HepG2 (cell line): Measurements from ENCODE around the gene CCDC175. TPM values are rescaled to one million over a fixed set of nuclear protein-coding genes. Genes with fewer than 3 reads are reported as not detected.

Experiments used
- ATAC-seq: fragments of 200-7000 bp; cut with Tn5 transposase; 3 replicates; pipeline ENCODE4 v1.9.1; 2020; ENCODE audit warnings: mild to moderate bottlenecking, moderate library complexity
- BruUV-seq: library from RNA; stranded (reverse); fragments of 400-500 nt; replicated peaks from 2 replicates; lab custom pipeline; 2021; lab: Mats Ljungman, UMichigan
- CTCF ChIA-PET: fragments of 300-600 bp; formaldehyde crosslinking; extraction: SDS; loops from one replicate; lab custom pipeline; 2021; ENCODE audit warnings: low total read pairs, inconsistent platforms, low intra/inter-chr PET ratio; lab: Yijun Ruan, JAX
- POLR2A ChIA-PET: fragments of 350-600 bp; sonication (Branson Sonifier 250); formaldehyde crosslinking; loops from one replicate; lab custom pipeline; 2020; ENCODE audit warnings: antibody characterized with exemption, inconsistent platforms; lab: Yijun Ruan, JAX
- DNase-seq: peaks from one replicate; pipeline ENCODE4 v3.0.0-alpha.2; 2015; ENCODE audit warnings: low spot score
- FAIRE-seq: peaks from 3 replicates; lab custom pipeline; 2011; peaks lifted over from hg19 to GRCh38; lab: Jason Lieb, UNC
- H2AFZ ChIP-seq: one replicate; pipeline ENCODE4 v1.6.1; 2011; ENCODE audit warnings: low read length, inconsistent platforms
- H3K27ac ChIP-seq: fragments of 300-600 bp; 3 replicates; pipeline ENCODE4 v1.8.0; 2011; ENCODE audit warnings: mixed run types, mild to moderate bottlenecking, mixed read lengths, low read length, inconsistent platforms; ENCODE audit not compliant: insufficient read depth; ENCODE audit errors: extremely low read length
- H3K27me3 ChIP-seq, 2 experiments: fragments of 200-600 bp in 1 of 2; 2 replicates in 1 of 2; 3 replicates in 1 of 2; pipeline versions ENCODE4 v1.6.0 to v1.8.0; 2011; ENCODE audit warnings: low read length in 2 of 2, mild to moderate bottlenecking in 2 of 2, moderate library complexity in 2 of 2, inconsistent platforms in 1 of 2; ENCODE audit not compliant: insufficient read depth in 2 of 2, control insufficient read depth in 1 of 2
- H3K36me3 ChIP-seq, 2 experiments: fragments of 200-600 bp in 1 of 2; replicated peaks in 1 of 2; 2 replicates in 1 of 2; 3 replicates in 1 of 2; pipeline versions ENCODE4 v1.5.1 to v1.8.0; 2011; ENCODE audit warnings: low read length in 2 of 2, inconsistent platforms in 1 of 2; ENCODE audit not compliant: insufficient read depth in 2 of 2, control insufficient read depth in 1 of 2
- H3K4me1 ChIP-seq: 2 replicates; pipeline ENCODE4 v1.5.1; 2012; ENCODE audit warnings: low read length, inconsistent platforms; ENCODE audit not compliant: insufficient read depth
- H3K4me2 ChIP-seq: 2 replicates; pipeline ENCODE4 v1.6.0; 2011; ENCODE audit warnings: low read depth, low read length, inconsistent platforms
- H3K4me3 ChIP-seq, 3 experiments: fragments of 200-600 bp in 1 of 3; sonication (generic), shearing (Covaris generic) in 1 of 3; replicated peaks in 1 of 3; 2 replicates each; pipeline ENCODE4 v1.5.1; 2011 to 2016; ENCODE audit warnings: low read length in 3 of 3, inconsistent platforms in 2 of 3, low read depth in 2 of 3, mild to moderate bottlenecking in 2 of 3, control low read depth in 1 of 3, mixed read lengths in 1 of 3; ENCODE audit not compliant: insufficient read depth in 1 of 3
- H3K79me2 ChIP-seq: one replicate; pipeline ENCODE4 v1.6.1; 2011; ENCODE audit warnings: low read length, inconsistent platforms; ENCODE audit not compliant: insufficient read depth
- H3K9ac ChIP-seq: 2 replicates; pipeline ENCODE4 v1.6.0; 2011; ENCODE audit warnings: mild to moderate bottlenecking, low read depth, low read length, inconsistent platforms; ENCODE audit not compliant: insufficient read depth
- H3K9me3 ChIP-seq: 2 replicates; pipeline ENCODE4 v1.5.1; 2012; ENCODE audit warnings: mild to moderate bottlenecking, low read length
- H4K20me1 ChIP-seq: 2 replicates; pipeline ENCODE4 v1.6.0; 2011; ENCODE audit warnings: inconsistent platforms, mild to moderate bottlenecking, low read length, moderate library complexity; ENCODE audit not compliant: insufficient read depth
- MED8 ChIP-seq: sonication (generic); formaldehyde crosslinking; IDR thresholded peaks from 2 replicates; pipeline ENCODE4 v1.8.1; 2023; ENCODE audit warnings: mild to moderate bottlenecking, missing genetic modification reagents; ENCODE audit not compliant: insufficient replicate concordance
- RCOR2 ChIP-seq: IDR thresholded peaks from 2 replicates; pipeline ENCODE4 v1.6.1; 2016; ENCODE audit warnings: missing biosample characterization, missing genetic modification reagents
- RFX5 ChIP-seq: IDR thresholded peaks from 2 replicates; pipeline ENCODE4 v1.6.1; 2011; ENCODE audit warnings: low read depth, low read length, improper control_type of control experiment
- TARDBP ChIP-seq: sonication (generic); formaldehyde crosslinking; IDR thresholded peaks from 2 replicates; pipeline ENCODE4 v1.8.0; 2022; ENCODE audit warnings: mild to moderate bottlenecking, missing genetic modification reagents
- ZMYM3 ChIP-seq: sonication (generic); formaldehyde crosslinking; IDR thresholded peaks from 2 replicates; pipeline ENCODE4 v1.5.1; 2020; ENCODE audit warnings: mild to moderate bottlenecking, missing genetic modification reagents
- ZNF292 ChIP-seq: sonication (generic); formaldehyde crosslinking; IDR thresholded peaks from 2 replicates; pipeline ENCODE4 v1.8.1; 2022; ENCODE audit warnings: mild to moderate bottlenecking, low read depth, missing genetic modification reagents, borderline replicate concordance
- ZNF850 ChIP-seq: sonication (generic); formaldehyde crosslinking; conservative IDR thresholded peaks from 2 replicates; pipeline ENCODE4 v1.9.0; 2021; ENCODE audit warnings: mild to moderate bottlenecking, missing genetic modification reagents
- WGBS: methylation state at CpG from one replicate; pipeline ENCODE4 v1.1.6; 2017; ENCODE audit warnings: low lambda C conversion rate; 5-methylcytosine and 5-hydroxymethylcytosine counted together
- in situ Hi-C: cut with HindIII; loops from 2 replicates; pipeline ENCODE4 v1.10.0; 2017; ENCODE audit warnings: low pct_unique_long_range_greater_than_20kb; ENCODE audit not compliant: extremely low pct_ligation_motif_present
- intact Hi-C: fragments of 100-400 bp; cut with micrococcal nuclease; formaldehyde crosslinking; loops from one replicate; pipeline ENCODE4 v1.10.0; 2022; ENCODE audit not compliant: unreplicated experiment
- polyA plus RNA-seq, 8 experiments: library from polyadenylated mRNA; depleted of rRNA in 3 of 8; stranded (reverse) in 7 of 8; unstranded in 1 of 8; fragments of >200 nt; fragmentation: Illumina TruSeq in 4 of 8; extraction: Trizol in 4 of 8; gene quantifications; 2 replicates each; pipeline versions ENCODE4 v1.2.1 to v1.2.3, GENCODE V29; 2011 to 2016; ENCODE audit warnings: low read depth in 4 of 8, missing spikeins in 1 of 8, mixed read lengths in 1 of 8; ENCODE audit not compliant: insufficient read depth in 1 of 8
- total RNA-seq, 5 experiments: library from RNA; depleted of rRNA; stranded (reverse); fragments of >200 nt; fragmentation: Illumina TruSeq; extraction: Trizol; gene quantifications; 2 replicates each; pipeline ENCODE4 v1.2.3, GENCODE V29; 2016; ENCODE audit warnings: low read depth in 1 of 5
- TF ChIP-seq, protein P1 (sequence below): sonication (generic); formaldehyde crosslinking; IDR thresholded peaks from 2 replicates; pipeline ENCODE4 v1.4.0; 2020; ENCODE audit warnings: missing genetic modification reagents, mild to moderate bottlenecking, borderline replicate concordance
- TF ChIP-seq, protein P2 (sequence below): sonication (generic); formaldehyde crosslinking; IDR thresholded peaks from 2 replicates; pipeline ENCODE4 v1.4.0; 2020; ENCODE audit warnings: missing genetic modification reagents
- TF ChIP-seq, protein P3 (sequence below): sonication (generic); formaldehyde crosslinking; IDR thresholded peaks from 2 replicates; pipeline ENCODE4 v1.5.0; 2020; ENCODE audit warnings: mild to moderate bottlenecking, missing genetic modification reagents
- TF ChIP-seq, protein P4 (sequence below): sonication (generic); formaldehyde crosslinking; IDR thresholded peaks from 2 replicates; pipeline ENCODE4 v1.8.1; 2023; ENCODE audit warnings: mild to moderate bottlenecking, missing genetic modification reagents

The CCDC175 gene
- total and polyA plus RNA-seq, 2 of the 13 experiments (the other 11 are each of a cell fraction or from before 2014, with no cell fraction given), result not detected

DNA sequence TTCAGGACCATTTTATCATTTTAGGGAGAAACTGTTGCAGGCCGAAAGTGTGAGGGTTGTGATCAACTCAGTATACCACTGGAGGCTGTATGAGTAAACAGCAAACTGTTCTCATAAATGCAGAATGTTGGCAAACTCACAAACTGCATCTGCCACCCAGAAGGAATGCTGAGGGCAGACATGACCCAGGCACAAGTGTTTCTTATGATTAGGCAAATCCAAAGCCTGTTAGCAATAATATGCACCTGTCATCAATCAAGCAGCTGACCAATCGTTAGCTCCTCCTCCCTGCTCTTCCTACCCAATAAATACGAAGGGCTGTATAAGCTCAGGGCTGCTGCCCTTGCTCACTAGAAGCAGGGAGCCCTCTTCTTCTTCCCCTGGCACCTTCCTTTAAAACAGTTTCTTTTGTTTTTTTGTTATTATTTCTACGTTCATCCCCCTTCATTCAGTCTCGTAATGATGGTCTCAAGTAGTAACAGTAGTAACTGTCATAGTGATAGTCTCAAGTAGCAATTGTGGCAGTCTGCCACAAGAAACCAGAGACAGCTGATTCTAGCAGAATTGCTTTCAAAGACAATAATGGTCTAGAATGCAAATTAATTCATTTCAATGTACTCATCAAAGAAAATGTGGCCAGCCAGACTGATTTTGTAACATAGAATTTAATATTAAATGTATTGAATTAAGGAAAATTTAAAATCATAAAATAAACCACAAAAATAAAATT is 15.2 kb upstream of the CCDC175 start:
- H3K27ac ChIP-seq, result no peak overlapping the region
- H3K4me3 ChIP-seq, result no peak overlapping the region
- no peak overlapping the region for H2AFZ ChIP-seq
- H4K20me1 ChIP-seq, result no peaks in the 10 kb centered on the region
- H3K4me2 ChIP-seq, result no peak overlapping the region
- BruUV-seq, result no TSS peak
- no peak overlapping the region for H3K9ac ChIP-seq
- CTCF ChIA-PET, result no interaction called here
- H3K27me3 ChIP-seq, result no peaks in the 10 kb centered on the region
- in situ Hi-C loops, result no loop called here
- no peaks in the 10 kb centered on the region for H3K79me2 ChIP-seq
- no peak for TF ChIP-seq ZMYM3 (CRISPR knock-in tag)
- TF ChIP-seq, protein P1, sequence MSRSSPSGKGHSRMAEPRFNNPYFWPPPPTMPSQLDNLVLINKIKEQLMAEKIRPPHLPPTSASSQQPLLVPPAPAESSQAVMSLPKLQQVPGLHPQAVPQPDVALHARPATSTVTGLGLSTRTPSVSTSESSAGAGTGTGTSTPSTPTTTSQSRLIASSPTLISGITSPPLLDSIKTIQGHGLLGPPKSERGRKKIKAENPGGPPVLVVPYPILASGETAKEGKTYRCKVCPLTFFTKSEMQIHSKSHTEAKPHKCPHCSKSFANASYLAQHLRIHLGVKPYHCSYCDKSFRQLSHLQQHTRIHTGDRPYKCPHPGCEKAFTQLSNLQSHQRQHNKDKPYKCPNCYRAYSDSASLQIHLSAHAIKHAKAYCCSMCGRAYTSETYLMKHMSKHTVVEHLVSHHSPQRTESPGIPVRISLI (CRISPR knock-in tag), result no peak
- TF ChIP-seq ZNF850, result no peak
- TF ChIP-seq, all 625 proteins: peak for 0
- ATAC-seq (no peak), DNase-seq (no peak), FAIRE-seq (no peak)
- H3K4me1 ChIP-seq, result no peaks in the 10 kb centered on the region
- intact Hi-C loops, result no loop called here
- no peaks in the 10 kb centered on the region for H3K36me3 ChIP-seq
- no peaks in the 10 kb centered on the region for H3K9me3 ChIP-seq
- POLR2A ChIA-PET, result no interaction called here
- WGBS, result 5% methylated on average over 5 of the region's 5 CpGs

DNA sequence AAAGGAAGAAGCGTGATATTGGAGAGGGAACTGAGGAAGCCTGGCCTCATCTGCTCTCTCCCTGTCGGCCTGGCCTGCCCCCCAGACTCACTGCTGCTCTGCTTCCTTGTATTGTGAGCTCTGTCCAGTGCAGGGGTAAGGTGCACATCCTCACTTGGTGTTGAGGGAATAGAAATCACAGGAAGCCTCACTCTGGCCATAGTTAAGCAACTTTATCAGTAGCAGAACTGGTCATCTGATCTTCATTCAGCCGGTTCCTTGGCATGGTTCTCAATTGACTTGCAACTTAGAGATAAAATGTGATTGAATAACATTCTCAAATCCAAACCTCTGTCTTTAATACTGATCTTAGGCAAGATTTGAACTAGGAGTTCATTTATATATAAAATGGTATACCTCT is 11.5 kb upstream of the CCDC175 start:
- Histone ChIP-seq H3K27me3 (0 out of 5 replicates have a peak, but pooled peaks cover 0 to 2% of the 10 kb centered on the region in 2 experiments), H3K4me1 (no peaks in the 10 kb centered on the region), H3K79me2 (no peaks in the 10 kb centered on the region), H4K20me1 (no peaks in the 10 kb centered on the region), H3K27ac (no peak overlapping the region), H3K4me3 (no peak overlapping the region), H3K36me3 (no peaks in the 10 kb centered on the region), H2AFZ (no peak overlapping the region), H3K4me2 (no peak overlapping the region), H3K9me3 (no peaks in the 10 kb centered on the region), H3K9ac (no peak overlapping the region)
- no peak for FAIRE-seq
- ChIA-PET CTCF (no interaction called here), POLR2A (no interaction called here)
- in situ Hi-C loops, result loop anchor here (10.0 kb wide), 1 partner anchor 83 kb away; no protein-coding TSS in a partner anchor
- no peak for DNase-seq
- BruUV-seq, result no TSS peak
- no peak for ATAC-seq
- WGBS, result 6% methylated on average over 2 of the region's 3 CpGs
- intact Hi-C loops, result no loop called here
- TF ChIP-seq, protein P2, sequence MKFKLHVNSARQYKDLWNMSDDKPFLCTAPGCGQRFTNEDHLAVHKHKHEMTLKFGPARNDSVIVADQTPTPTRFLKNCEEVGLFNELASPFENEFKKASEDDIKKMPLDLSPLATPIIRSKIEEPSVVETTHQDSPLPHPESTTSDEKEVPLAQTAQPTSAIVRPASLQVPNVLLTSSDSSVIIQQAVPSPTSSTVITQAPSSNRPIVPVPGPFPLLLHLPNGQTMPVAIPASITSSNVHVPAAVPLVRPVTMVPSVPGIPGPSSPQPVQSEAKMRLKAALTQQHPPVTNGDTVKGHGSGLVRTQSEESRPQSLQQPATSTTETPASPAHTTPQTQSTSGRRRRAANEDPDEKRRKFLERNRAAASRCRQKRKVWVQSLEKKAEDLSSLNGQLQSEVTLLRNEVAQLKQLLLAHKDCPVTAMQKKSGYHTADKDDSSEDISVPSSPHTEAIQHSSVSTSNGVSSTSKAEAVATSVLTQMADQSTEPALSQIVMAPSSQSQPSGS (CRISPR knock-in tag), result no peak
- TF ChIP-seq RCOR2 (no peak), ZNF292 (CRISPR knock-in tag) (no peak), RFX5 (no peak), TARDBP (CRISPR knock-in tag) (no peak), MED8 (CRISPR knock-in tag) (no peak)
- TF ChIP-seq, protein P3, sequence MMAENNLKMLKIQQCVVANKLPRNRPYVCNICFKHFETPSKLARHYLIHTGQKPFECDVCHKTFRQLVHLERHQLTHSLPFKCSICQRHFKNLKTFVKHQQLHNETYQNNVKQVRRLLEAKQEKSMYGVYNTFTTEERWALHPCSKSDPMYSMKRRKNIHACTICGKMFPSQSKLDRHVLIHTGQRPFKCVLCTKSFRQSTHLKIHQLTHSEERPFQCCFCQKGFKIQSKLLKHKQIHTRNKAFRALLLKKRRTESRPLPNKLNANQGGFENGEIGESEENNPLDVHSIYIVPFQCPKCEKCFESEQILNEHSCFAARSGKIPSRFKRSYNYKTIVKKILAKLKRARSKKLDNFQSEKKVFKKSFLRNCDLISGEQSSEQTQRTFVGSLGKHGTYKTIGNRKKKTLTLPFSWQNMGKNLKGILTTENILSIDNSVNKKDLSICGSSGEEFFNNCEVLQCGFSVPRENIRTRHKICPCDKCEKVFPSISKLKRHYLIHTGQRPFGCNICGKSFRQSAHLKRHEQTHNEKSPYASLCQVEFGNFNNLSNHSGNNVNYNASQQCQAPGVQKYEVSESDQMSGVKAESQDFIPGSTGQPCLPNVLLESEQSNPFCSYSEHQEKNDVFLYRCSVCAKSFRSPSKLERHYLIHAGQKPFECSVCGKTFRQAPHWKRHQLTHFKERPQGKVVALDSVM (CRISPR knock-in tag), result no peak
- TF ChIP-seq, protein P4, sequence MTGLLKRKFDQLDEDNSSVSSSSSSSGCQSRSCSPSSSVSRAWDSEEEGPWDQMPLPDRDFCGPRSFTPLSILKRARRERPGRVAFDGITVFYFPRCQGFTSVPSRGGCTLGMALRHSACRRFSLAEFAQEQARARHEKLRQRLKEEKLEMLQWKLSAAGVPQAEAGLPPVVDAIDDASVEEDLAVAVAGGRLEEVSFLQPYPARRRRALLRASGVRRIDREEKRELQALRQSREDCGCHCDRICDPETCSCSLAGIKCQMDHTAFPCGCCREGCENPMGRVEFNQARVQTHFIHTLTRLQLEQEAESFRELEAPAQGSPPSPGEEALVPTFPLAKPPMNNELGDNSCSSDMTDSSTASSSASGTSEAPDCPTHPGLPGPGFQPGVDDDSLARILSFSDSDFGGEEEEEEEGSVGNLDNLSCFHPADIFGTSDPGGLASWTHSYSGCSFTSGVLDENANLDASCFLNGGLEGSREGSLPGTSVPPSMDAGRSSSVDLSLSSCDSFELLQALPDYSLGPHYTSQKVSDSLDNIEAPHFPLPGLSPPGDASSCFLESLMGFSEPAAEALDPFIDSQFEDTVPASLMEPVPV (CRISPR knock-in tag), result no peak
